IMR-90 (cell line): ENCODE results near the gene PIM1. TPM values are rescaled to one million over a fixed set of nuclear protein-coding genes. Genes with fewer than 3 reads are reported as not detected.

ENCODE experiments used
- ATAC-seq: fragments of 200-7000 bp; cut with Tn5 transposase; 2 replicates; pipeline ENCODE4 v1.9.1; 2020; ENCODE audit warnings: low read depth, mild to moderate bottlenecking, moderate library complexity
- BruUV-seq: library from RNA; stranded (reverse); fragments of 400-500 nt; replicated peaks from 2 replicates; lab custom pipeline; 2021; lab: Mats Ljungman, UMichigan
- CTCF ChIA-PET: fragments of 300-600 bp; formaldehyde crosslinking; extraction: SDS; loops from one replicate; lab custom pipeline; 2021; ENCODE audit warnings: antibody characterized with exemption; lab: Yijun Ruan, JAX
- POLR2A ChIA-PET: fragments of 300-600 bp; sonication (Branson Sonifier 250); formaldehyde crosslinking; loops from one replicate; lab custom pipeline; 2022; ENCODE audit warnings: antibody characterized with exemption; ENCODE audit not compliant: unreplicated experiment; lab: Charles Lee
- DNase-seq: peaks from one replicate; pipeline ENCODE4 v3.0.0; 2013
- H2AFZ ChIP-seq: replicated peaks from 2 replicates; pipeline ENCODE3; 2013; ENCODE audit warnings: low read length, mild to moderate bottlenecking; ENCODE audit not compliant: poor library complexity
- H2AK5ac ChIP-seq: 2 replicates; pipeline ENCODE4 v1.6.1; 2013; ENCODE audit warnings: low read depth, low read length, inconsistent platforms
- H2AK9ac ChIP-seq: replicated peaks from 2 replicates; pipeline ENCODE3; 2013; ENCODE audit warnings: mild to moderate bottlenecking, low read depth, low read length, moderate library complexity; ENCODE audit not compliant: poor library complexity
- H2BK120ac ChIP-seq: 2 replicates; pipeline ENCODE4 v1.6.1; 2013; ENCODE audit warnings: low read depth, low read length, inconsistent platforms
- H2BK15ac ChIP-seq: 3 replicates; pipeline ENCODE4 v1.6.1; 2013; ENCODE audit warnings: low read depth, low read length, inconsistent platforms
- H2BK20ac ChIP-seq: 2 replicates; pipeline ENCODE4 v1.6.1; 2013; ENCODE audit warnings: low read depth, mild to moderate bottlenecking, inconsistent platforms, low read length, moderate library complexity
- H2BK5ac ChIP-seq: 2 replicates; pipeline ENCODE4 v1.6.1; 2013; ENCODE audit warnings: mild to moderate bottlenecking, low read depth, low read length, inconsistent platforms; ENCODE audit not compliant: poor library complexity, severe bottlenecking
- H3K14ac ChIP-seq: replicated peaks from 2 replicates; pipeline ENCODE4 v1.6.1; 2013; ENCODE audit warnings: low read depth, low read length, inconsistent platforms
- H3K18ac ChIP-seq: 2 replicates; pipeline ENCODE4 v1.6.1; 2013; ENCODE audit warnings: low read depth, low read length, control low read depth
- H3K23ac ChIP-seq: 2 replicates; pipeline ENCODE4 v1.6.1; 2013; ENCODE audit warnings: low read depth, low read length, inconsistent platforms
- H3K27ac ChIP-seq: 2 replicates; pipeline ENCODE4 v1.5.1; 2013; ENCODE audit warnings: mild to moderate bottlenecking, control low read depth, low read length; ENCODE audit not compliant: insufficient read depth
- H3K27me3 ChIP-seq: 2 replicates; pipeline ENCODE4 v1.6.1; 2013; ENCODE audit warnings: low read length; ENCODE audit not compliant: control insufficient read depth, insufficient read depth
- H3K36me3 ChIP-seq: 2 replicates; pipeline ENCODE4 v1.6.1; 2013; ENCODE audit warnings: low read length, mixed read lengths; ENCODE audit not compliant: control insufficient read depth, insufficient read depth
- H3K4ac ChIP-seq: 2 replicates; pipeline ENCODE4 v1.6.1; 2013; ENCODE audit warnings: low read depth, low read length, inconsistent platforms
- H3K4me1 ChIP-seq: 2 replicates; pipeline ENCODE4 v1.6.1; 2013; ENCODE audit warnings: low read length, mixed read lengths; ENCODE audit not compliant: control insufficient read depth, insufficient read depth
- H3K4me2 ChIP-seq: 2 replicates; pipeline ENCODE4 v1.6.1; 2013; ENCODE audit warnings: low read depth, mild to moderate bottlenecking, control low read depth, low read length, moderate library complexity
- H3K4me3 ChIP-seq: 2 replicates; pipeline ENCODE4 v1.5.1; 2013; ENCODE audit warnings: low read depth, mild to moderate bottlenecking, control low read depth, low read length, moderate library complexity; ENCODE audit not compliant: insufficient read depth
- H3K56ac ChIP-seq: 2 replicates; pipeline ENCODE4 v1.6.1; 2013; ENCODE audit warnings: low read length, inconsistent platforms; ENCODE audit not compliant: insufficient read depth; ENCODE audit errors: extremely low read depth
- H3K79me1 ChIP-seq, 2 experiments: 2 replicates each; pipeline ENCODE4 v1.6.1; 2013; ENCODE audit warnings: low read length in 2 of 2, inconsistent platforms in 1 of 2, low read depth in 1 of 2
- H3K9ac ChIP-seq: 2 replicates; pipeline ENCODE4 v1.6.1; 2013; ENCODE audit warnings: low read depth, low read length, control low read depth
- H3K9me1 ChIP-seq: 2 replicates; pipeline ENCODE4 v1.6.1; 2013; ENCODE audit warnings: low read length, inconsistent platforms; ENCODE audit not compliant: insufficient read depth
- H3K9me3 ChIP-seq: 2 replicates; pipeline ENCODE4 v1.6.1; 2013; ENCODE audit warnings: low read length; ENCODE audit not compliant: control insufficient read depth, insufficient read depth
- H4K20me1 ChIP-seq: 2 replicates; pipeline ENCODE4 v1.6.1; 2013; ENCODE audit warnings: low read length, inconsistent platforms; ENCODE audit not compliant: insufficient read depth
- H4K5ac ChIP-seq: 2 replicates; pipeline ENCODE4 v1.6.1; 2013; ENCODE audit warnings: mild to moderate bottlenecking, low read depth, low read length, control low read depth
- H4K8ac ChIP-seq, 2 experiments: 2 replicates each; pipeline ENCODE4 v1.6.1; 2013; ENCODE audit warnings: low read depth in 2 of 2, low read length in 2 of 2, control low read depth in 1 of 2, inconsistent platforms in 1 of 2
- H4K91ac ChIP-seq: 2 replicates; pipeline ENCODE4 v1.6.1; 2013; ENCODE audit warnings: low read depth, low read length, inconsistent platforms; ENCODE audit not compliant: insufficient read depth
- CEBPB ChIP-seq: IDR thresholded peaks from 2 replicates; pipeline ENCODE4 v1.6.1; 2012; ENCODE audit warnings: low read depth, low read length, improper control_type of control experiment
- MAFK ChIP-seq: IDR thresholded peaks from 2 replicates; pipeline ENCODE4 v1.6.1; 2012; ENCODE audit warnings: low read depth, low read length, improper control_type of control experiment
- MAZ ChIP-seq: IDR thresholded peaks from 2 replicates; pipeline ENCODE4 v1.6.1; 2012; ENCODE audit warnings: low read depth, mild to moderate bottlenecking, low read length, improper control_type of control experiment, moderate library complexity, borderline replicate concordance
- MXI1 ChIP-seq: IDR thresholded peaks from 2 replicates; pipeline ENCODE4 v1.6.1; 2012; ENCODE audit warnings: low read depth, mild to moderate bottlenecking, low read length, moderate library complexity, borderline replicate concordance
- RFX5 ChIP-seq: IDR thresholded peaks from 2 replicates; pipeline ENCODE4 v1.8.0; 2012; ENCODE audit warnings: low read depth, mild to moderate bottlenecking, low read length, moderate library complexity
- USF2 ChIP-seq: fragments of 150-350 bp; IDR thresholded peaks from 2 replicates; pipeline ENCODE4 v1.6.1; 2017; ENCODE audit warnings: mild to moderate bottlenecking, antibody characterized with exemption, low read length, low read depth
- WGBS, 2 experiments: methylation state at CpG; one replicate each; pipeline versions ENCODE4 v1.1.5 to v1.1.7; 2013; ENCODE audit warnings: missing lambda C conversion rate in 2 of 2; ENCODE audit not compliant: insufficient read length in 1 of 2; ENCODE audit errors: extremely low coverage in 2 of 2; 5-methylcytosine and 5-hydroxymethylcytosine counted together
- dilution Hi-C: fragments of 300-500 bp; cut with HindIII; formaldehyde crosslinking; loops from one replicate; pipeline ENCODE4 v1.14.3; 2018; ENCODE audit warnings: low sequenced_read_pairs; ENCODE audit not compliant: unreplicated experiment
- in situ Hi-C: fragments of 300-500 bp; cut with MboI; formaldehyde crosslinking; loops from 3 replicates; pipeline ENCODE4 v1.14.3; 2019; ENCODE audit warnings: low sequenced_read_pairs, inconsistent platforms, mixed read lengths
- intact Hi-C: fragments of 100-400 bp; cut with micrococcal nuclease; formaldehyde crosslinking; loops from 2 replicates; pipeline ENCODE4 v1.10.0; 2022
- polyA plus RNA-seq, 3 experiments: library from polyadenylated mRNA; depleted of rRNA; stranded (reverse); fragments of >200 nt; gene quantifications; 2 replicates each; pipeline ENCODE4 v1.2.3, GENCODE V29; 2012; ENCODE audit warnings: low replicate concordance in 1 of 3
- total RNA-seq: library from RNA; depleted of rRNA; stranded (reverse); fragments of >200 nt; gene quantifications from 2 replicates; pipeline ENCODE4 v1.2.3, GENCODE V29; 2012
- TF ChIP-seq, protein P1 (sequence below): fragments of 150-350 bp; IDR thresholded peaks from 2 replicates; pipeline ENCODE4 v1.6.1; 2016; ENCODE audit warnings: low read depth, mild to moderate bottlenecking, low read length, moderate library complexity, borderline replicate concordance

Gene PIM1
- total and polyA plus RNA-seq, 2 of the 4 experiments (the other 2 are of a cell fraction) = 7.2 to 18.5 TPM

DNA sequence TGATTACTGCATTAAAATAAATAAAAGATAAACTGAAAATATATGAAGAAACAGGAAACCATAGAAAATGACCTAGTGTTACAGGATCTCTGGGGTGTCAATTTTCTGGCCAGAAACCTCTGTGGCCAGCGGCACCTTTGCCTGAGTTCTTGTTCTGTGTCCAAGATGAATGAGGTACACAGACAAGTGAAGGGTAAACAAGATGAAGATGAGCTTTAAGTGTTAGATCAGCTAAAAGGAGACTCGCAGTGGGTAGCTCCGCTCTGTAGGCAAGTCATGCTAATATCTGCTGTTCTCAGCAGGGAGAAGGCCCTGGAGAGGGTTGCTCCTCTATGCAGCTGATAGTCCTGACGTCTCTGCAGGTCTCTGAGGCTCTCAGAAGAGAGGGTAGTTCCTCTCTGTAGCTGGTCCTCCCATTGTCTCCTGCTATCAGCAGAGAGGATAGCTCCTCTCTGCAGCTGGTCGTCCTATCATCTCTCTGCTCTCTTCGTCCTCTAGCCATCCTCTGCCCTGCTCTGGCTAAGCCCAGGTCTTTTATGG, 51.7 kb downstream of the PIM1 start:
- Histone ChIP-seq H3K9ac (no peak overlapping the region), H3K4me2 (peak overlapping the region; percentile 3; the same call in 1 of the 2 replicates), H3K79me1 (no peaks in the 10 kb centered on the region), H3K14ac (peak overlapping the region; percentile 12; the same call in 1 of the 2 replicates), H2BK15ac (no peak overlapping the region), H3K4me3 (no peak overlapping the region), H3K36me3 (no peaks in the 10 kb centered on the region), H3K23ac (peak overlapping the region; percentile 5; the same call in 1 of the 2 replicates), H4K91ac (peak overlapping the region; percentile 39; the same call in 1 of the 2 replicates), H3K56ac (no peak overlapping the region), H3K4me1 (0 out of 2 replicates have a peak, but pooled peaks cover 2% of the 10 kb centered on the region), H3K9me1 (peaks cover 5% of the 10 kb centered on the region; the same call in 1 of the 2 replicates), H2BK120ac (no peak overlapping the region; the same call in 1 of the 2 replicates), H2AK5ac (no peak overlapping the region), H3K18ac (no peak overlapping the region; the same call in 1 of the 2 replicates), H4K5ac (peak overlapping the region; percentile 11), H3K27ac (0 out of 2 replicates have a peak overlapping the region, but pooled peaks have one; percentile 1), H2BK20ac (no peak overlapping the region), H3K9me3 (no peaks in the 10 kb centered on the region), H3K4ac (peak overlapping the region; percentile 28), H3K27me3 (no peaks in the 10 kb centered on the region), H4K8ac (peak overlapping the region; percentile 35 to 53; a peak in 3 of 4 replicates), H4K20me1 (no peaks in the 10 kb centered on the region), H2AK9ac (no peak overlapping the region), H2AFZ (peak overlapping the region; percentile 96), H2BK5ac (no peak overlapping the region)
- DNase-seq (no peak), ATAC-seq (no peak; the same call in 1 of the 2 replicates)
- TF ChIP-seq USF2 = no peak
- TF ChIP-seq, protein P1, sequence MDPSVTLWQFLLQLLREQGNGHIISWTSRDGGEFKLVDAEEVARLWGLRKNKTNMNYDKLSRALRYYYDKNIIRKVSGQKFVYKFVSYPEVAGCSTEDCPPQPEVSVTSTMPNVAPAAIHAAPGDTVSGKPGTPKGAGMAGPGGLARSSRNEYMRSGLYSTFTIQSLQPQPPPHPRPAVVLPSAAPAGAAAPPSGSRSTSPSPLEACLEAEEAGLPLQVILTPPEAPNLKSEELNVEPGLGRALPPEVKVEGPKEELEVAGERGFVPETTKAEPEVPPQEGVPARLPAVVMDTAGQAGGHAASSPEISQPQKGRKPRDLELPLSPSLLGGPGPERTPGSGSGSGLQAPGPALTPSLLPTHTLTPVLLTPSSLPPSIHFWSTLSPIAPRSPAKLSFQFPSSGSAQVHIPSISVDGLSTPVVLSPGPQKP = no peak
- TF ChIP-seq MAZ = no peak
- TF ChIP-seq MAFK = no peak
- no peak for TF ChIP-seq RFX5
- TF ChIP-seq CEBPB = no peak
- TF ChIP-seq MXI1 = no peak
- CTCF ChIA-PET = no interaction called here
- POLR2A ChIA-PET = interaction anchor here (0.6 kb wide), 1 partner anchor 18 kb away, joined by 15 read pairs; no protein-coding TSS in a partner anchor
- intact Hi-C loops = loop anchor here (1.0 kb wide), 1 partner anchor 37 kb away; the partner anchor contains the start of gene TMEM217
- dilution Hi-C loops = no loop called here
- no TSS peak for BruUV-seq
- 80% methylated on average over 1 of the region's 6 CpGs; no CpG with 5 or more reads in 1 of the 2 experiments for WGBS, 2 experiments
- in situ Hi-C loops = no loop called here
